HG03520 (cell line): ENCODE data around the gene PEX6.
"Not testable (repeated sequence)": the region's sequence is repeated elsewhere in the genome, so short reads cannot be mapped to it uniquely, and the experiment has no call there.

Source experiments
- ATAC-seq: cut with Tn5 transposase; IDR thresholded peaks from one replicate; pipeline ENCODE4 v1.9.1; 2021; ENCODE audit warnings: mild to moderate bottlenecking, moderate library complexity; ENCODE audit not compliant: unreplicated experiment

Gene PEX6

DNA sequence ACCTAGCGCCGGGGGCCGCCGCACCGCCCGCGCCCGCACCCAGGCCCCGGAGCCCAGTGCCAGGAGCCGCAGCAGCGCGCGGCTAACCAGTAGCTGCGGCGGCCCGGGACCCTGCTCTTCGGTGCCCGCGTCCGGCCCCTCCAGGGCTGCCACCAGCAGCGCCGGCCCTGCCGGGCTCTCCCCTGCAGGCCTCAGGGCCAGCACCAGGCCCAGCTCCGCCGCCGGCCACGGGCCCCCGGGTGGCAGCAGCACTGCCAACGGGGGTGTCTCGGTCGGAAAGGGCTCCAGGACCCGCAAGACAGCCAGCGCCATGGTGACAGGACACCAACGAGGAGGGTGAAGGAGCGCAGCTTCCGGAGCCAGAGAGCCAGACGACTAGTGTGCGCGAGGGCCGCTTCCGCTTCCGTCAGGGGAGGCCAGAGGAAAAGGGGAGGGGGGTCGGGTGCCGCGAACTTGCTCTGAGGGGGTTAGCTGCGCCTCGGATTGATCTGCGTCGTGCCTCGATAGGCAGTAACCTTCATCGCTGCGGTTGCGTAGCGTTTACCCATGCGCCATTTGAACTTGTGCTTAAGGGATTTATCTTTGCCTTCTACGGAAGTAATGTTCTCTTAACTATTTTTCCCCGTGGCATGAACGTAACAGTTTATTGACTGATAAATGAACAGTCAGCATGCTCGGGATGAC, at the start of gene PEX6:
Gene PEX6 (minus strand): TSS at position 343 of the 684 bp plus-strand sequence. CDS start 31 bp downstream, at position 312.
- ATAC-seq, result peak; percentile 87

GRCh38 chr6:43026365-43026764, 47.4 kb upstream of the PEX6 start:
- ATAC-seq, result no peak

GRCh38 chr6:43024436-43024835, 45.5 kb upstream of the PEX6 start:
- ATAC-seq, result no peak

DNA sequence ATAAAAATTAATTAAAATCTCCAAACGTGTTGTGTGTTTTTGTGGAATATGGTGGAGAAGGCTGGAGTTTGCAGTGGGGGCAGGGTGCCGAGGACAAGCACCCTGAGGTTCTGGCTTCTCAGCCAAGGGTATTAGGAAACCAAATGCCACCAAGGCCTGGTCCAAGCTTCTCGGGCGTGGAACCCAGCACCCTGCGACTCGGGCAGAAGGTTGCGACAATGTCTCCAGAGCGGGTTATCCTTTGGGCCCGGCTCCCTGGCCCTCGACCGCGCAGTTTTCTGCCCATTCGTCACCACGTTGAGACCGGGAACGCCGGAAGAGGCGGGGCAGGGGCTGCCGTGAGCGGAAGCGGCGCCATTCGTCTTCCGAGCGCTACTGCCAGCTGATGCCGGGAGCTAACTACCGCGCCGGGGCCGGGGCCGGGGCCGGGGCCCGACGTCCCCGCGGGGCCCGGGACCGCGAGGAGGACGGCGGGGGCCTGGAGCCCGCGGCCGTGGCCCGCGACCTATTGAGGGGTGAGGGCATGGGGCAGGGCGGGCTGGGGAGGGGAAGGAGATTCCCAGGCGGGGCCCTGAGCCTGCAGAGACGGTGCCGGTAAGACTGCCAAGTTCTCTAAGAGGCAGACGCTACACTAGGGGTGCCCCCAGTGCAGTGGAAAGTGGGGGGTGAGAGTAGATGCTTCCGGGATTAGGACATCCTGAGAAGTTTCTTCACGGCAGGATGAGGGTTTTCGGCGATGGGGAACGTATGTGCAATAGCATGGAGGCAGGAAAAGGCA, 42.5 kb upstream of the PEX6 start, which contains the start of gene RRP36:
Gene RRP36 (plus strand): TSS at position 354 of the 778 bp plus-strand sequence. CDS start 32 bp downstream, at position 386.
- ATAC-seq, result peak; percentile 63

GRCh38 chr6:43020847-43021246, 41.9 kb upstream of the PEX6 start:
- ATAC-seq, result no peak

DNA sequence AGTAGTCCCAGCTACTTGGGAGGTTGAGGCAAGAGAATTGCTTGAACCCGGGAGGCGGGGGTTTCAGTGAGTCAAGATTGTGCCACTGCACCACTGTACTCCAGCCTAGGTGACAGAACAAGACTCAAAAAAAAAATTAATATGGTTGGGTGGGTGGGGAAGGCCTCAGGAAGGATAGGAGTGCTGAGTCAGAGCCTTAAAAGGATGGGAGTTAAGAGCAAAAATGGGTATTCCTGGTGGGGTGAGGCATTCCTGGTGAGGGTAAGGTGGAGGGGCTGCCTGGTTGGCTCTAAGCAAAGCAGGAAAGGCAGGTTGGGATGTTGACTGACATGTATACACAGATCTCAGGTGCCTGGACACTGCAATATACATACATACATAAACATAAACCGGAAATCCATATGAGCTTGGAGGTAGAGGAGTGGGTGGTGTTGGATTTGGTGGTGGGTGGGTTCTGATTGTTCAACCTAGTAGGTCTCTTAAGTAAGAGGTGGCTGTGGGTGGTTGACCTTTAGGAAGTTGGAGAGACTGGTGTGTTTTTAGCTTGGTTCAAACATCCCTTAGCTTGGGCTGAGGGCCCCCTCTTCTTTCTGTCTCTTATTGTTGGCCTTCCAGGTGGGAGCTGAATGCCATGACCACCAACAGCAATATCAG, 41.2 kb upstream of the PEX6 start:
- ATAC-seq, result no peak

- no peak for ATAC-seq
These were observed 40.2 kb upstream of the PEX6 start for GRCh38 chr6:43019152-43019551.

GRCh38 chr6:43016943-43017334, 38.0 kb upstream of the PEX6 start:
- no peak for ATAC-seq

DNA sequence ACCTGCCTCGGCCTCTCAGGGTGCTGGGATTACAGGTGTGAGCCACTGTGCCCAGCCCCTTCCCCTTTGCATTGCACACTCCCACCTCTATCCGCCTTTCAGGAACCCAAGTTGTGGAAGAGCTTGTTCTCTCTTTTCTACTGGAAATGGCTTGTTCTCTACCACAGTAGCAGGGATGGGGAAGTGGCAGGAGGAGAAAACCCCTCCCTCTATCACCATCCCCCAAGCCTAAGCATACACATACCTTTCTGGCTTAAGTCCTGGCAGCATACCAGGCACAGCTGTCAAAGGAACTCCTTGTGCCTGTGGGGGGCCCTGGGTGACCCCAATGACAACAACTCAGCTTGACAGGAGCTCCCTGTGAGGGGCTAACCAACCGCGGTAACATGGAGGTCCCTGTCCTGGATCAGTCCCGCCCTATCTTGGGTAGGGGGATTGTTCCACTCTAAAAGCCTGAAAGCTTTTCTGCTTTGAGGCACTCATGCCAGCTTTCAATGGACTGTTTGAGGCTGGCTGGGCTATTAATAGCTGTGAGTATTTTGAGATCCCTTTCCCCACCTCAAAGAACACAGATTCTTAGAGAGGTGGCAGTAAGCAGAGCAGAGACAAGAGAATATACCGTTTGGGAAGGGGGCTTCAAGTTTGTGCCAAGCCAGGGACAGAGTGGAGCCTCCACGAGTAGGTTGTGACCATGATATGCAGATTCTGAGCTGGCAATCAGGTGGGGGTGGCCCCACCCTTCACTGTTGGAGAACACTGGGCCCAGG, 37.4 kb upstream of the PEX6 start:
- ATAC-seq, result no peak

GRCh38 chr6:43014434-43014909, 35.5 kb upstream of the PEX6 start:
- ATAC-seq, result no peak

- ATAC-seq, result peak; percentile 90
These were observed 35.0 kb upstream of the PEX6 start, which contains the start of the genes KLHDC3 and MEA1 for GRCh38 chr6:43013843-43014433. Gene KLHDC3, plus strand, starts transcription at chr6:43014249. Its CDS starts 2,944 bp downstream, at chr6:43017193. Gene MEA1, minus strand, starts transcription at chr6:43013946. Its CDS starts 133 bp downstream, at chr6:43013813.

- no peak for ATAC-seq
These were observed 34.3 kb upstream of the PEX6 start for GRCh38 chr6:43013097-43013842.

DNA sequence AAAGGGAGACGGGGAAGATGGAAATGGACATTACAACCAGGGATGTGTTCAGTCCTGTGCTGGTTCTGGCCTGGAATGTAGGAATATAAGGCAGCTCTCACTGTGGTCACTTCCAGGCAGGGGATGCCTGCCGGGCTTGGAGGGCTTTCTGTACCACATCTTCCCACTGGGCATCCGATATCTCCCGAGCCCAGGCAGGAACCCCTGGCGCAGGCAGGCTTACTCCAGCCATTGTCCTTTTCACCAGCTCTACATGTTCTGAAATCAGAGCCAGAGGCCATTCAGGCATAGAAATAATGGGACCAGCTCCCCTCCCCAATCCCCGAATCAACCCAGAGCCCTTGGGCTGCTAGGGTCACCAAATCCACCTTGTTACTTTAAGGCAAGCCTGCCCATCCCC, 33.4 kb upstream of the PEX6 start:
- ATAC-seq, result no peak

DNA sequence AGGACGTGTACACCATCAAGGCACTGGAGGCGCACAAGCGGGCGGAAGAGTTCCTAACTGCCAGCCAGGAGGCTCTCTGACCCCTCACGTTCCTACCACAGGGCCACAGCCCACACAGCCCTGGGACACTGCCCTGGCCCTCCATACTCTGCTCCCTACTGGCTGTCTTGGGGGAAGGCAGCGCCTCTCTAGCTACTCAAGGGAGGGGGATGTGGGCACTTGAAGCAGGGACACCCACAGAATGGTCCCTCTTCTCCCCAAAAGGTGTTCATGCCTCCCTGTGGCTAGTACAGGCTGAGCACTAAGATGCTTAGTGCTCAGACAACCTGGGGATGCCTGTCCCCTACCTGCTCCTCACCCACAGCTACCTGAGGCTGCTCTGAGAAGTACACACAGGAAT, 32.2 kb upstream of the PEX6 start:
- ATAC-seq, result no peak

GRCh38 chr6:43009124-43009523, 30.1 kb upstream of the PEX6 start:
- no peak for ATAC-seq

- ATAC-seq, result no peak
These were observed 28.1 kb upstream of the PEX6 start for GRCh38 chr6:43007126-43007525.

DNA sequence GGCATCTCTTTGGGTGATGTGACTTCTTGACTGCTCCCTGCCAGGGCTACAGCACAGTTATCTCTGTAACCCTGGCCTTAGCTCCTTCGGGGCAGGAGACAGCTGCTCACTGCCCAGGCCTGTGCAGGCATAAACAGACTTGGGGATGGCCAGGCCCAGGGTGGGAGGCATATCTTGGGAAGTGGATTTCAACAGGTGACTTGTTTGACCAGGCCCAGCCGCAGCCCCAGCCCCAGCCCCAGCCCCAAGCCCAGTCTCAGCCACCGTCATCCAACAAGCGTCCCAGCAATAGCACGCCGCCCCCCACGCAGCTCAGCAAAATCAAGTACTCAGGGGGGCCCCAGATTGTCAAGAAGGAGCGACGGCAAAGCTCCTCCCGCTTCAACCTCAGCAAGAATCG, 27.3 kb upstream of the PEX6 start:
- no peak for ATAC-seq

DNA sequence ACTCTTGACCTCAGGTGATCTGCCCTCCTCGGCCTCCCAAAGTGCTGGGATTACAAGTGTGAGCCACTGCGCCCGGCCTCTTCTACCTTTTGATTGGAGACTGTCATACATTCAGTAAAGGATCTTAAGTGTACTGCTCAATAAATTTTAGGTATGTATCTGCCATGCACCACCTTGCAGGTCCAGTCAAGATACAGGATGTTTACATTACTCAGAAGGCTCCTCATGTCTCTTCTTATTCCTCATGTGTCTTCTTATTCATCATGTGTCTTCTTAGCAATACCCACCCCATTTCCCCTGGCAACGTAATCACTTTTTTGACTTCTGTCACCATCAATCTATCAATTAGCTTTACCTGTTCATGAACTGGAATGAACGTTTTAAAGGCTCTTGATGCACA, 26.9 kb upstream of the PEX6 start:
- no peak for ATAC-seq

DNA sequence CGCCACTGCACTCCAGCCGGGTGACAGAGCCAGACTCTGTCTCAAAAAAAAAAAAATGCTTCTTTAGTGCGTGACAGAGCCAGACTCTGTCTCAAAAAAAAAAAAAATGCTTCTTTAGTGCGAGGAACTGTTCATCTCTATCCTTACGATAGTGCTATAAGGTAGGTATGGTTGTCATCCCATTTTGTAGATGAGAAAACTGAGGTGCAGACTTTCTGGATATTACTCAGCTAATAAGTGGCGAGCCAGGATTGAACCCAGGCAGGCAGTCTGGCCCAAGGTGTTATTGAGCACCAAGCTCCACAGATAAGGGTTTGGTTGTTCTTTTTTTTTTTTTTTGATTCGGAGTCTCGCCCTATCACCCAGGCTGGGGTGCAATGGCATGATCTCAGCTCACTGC, 22.9 kb upstream of the PEX6 start:
- no peak for ATAC-seq

DNA sequence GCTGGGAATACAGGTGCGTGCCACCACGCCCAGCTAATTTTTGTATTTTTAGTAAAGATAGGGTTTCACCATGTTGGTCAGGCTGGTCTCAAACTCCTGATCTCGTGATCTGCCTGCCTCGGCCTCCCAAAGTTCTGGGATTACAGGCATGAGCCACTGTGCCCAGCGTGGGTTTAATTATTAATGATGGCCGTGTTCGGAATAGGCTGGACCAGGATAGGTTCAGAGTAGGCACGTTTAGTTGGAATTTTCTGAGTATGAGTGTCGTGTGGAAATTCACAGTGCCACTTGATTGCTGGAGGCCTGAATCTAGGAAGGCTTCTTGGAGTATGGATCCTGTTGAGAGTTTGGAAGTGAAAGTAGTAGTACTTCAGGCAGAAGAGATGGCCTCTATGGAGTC, 19.2 kb upstream of the PEX6 start:
- not testable (repeated sequence) for ATAC-seq
